DOHH2 (cell line): ENCODE data around the gene AK1.

Experiments used
- CTCF ChIP-seq: fragments of 200-600 bp; sonication (generic); IDR thresholded peaks from one replicate; pipeline ENCODE4 v1.5.1; 2014; ENCODE audit warnings: antibody characterized with exemption, mild to moderate bottlenecking, low read depth, low read length; ENCODE audit not compliant: poor library complexity, severe bottlenecking
- EZH2phosphoT487 ChIP-seq: fragments of 200-600 bp; sonication (generic); IDR thresholded peaks from 2 replicates; pipeline ENCODE4 v1.6.1; 2017; ENCODE audit warnings: borderline replicate concordance, mild to moderate bottlenecking, antibody characterized with exemption, low read length, moderate library complexity, mixed read lengths

- TF ChIP-seq CTCF (no peak), EZH2phosphoT487 (no peak)
Measured at GRCh38 chr9:127876026-127876763, 1.3 kb downstream of the AK1 start.
